B cell (primary cell): ENCODE data around the gene RSL1D1. TPM values are rescaled to one million over a fixed set of nuclear protein-coding genes. Genes with fewer than 3 reads are reported as not detected.

ENCODE experiments used
- ATAC-seq: fragments of 200-7000 bp; cut with Tn5 transposase; one replicate; pipeline ENCODE4 v1.10.0; 2021; ENCODE audit warnings: low read depth, mild to moderate bottlenecking, moderate number of reproducible peaks, moderate library complexity
- CTCF ChIA-PET: fragments of 350-600 bp; sonication (Branson Sonifier 250); formaldehyde crosslinking; loops from one replicate; lab custom pipeline; 2021; ENCODE audit warnings: antibody characterized with exemption, inconsistent platforms; lab: Charles Lee
- POLR2A ChIA-PET: fragments of 350-600 bp; sonication (Branson Sonifier 250); formaldehyde crosslinking; loops from one replicate; lab custom pipeline; 2021; ENCODE audit warnings: antibody characterized with exemption; lab: Charles Lee
- DNase-seq: peaks from one replicate; pipeline ENCODE4 v3.0.0; 2013
- H2AFZ ChIP-seq: 2 replicates; pipeline ENCODE4 v1.6.1; 2012; ENCODE audit warnings: mild to moderate bottlenecking, low read depth, low read length; ENCODE audit not compliant: insufficient read depth, poor library complexity, severe bottlenecking
- H3K27ac ChIP-seq, 2 donors: 1 replicate in 1 of 2; 2 replicates in 1 of 2; pipeline ENCODE4 v1.5.1; 2012 to 2013; ENCODE audit warnings: low read length in 2 of 2, mild to moderate bottlenecking in 2 of 2, moderate library complexity in 1 of 2
- H3K27me3 ChIP-seq, 4 experiments: fragments of 200-600 bp in 1 of 4; sonication (generic) in 1 of 4; replicated peaks in 1 of 4; 1 replicate in 2 of 4; 2 replicates in 2 of 4; pipeline versions ENCODE4 v1.6.1 to v1.7.0; 2013 to 2016; ENCODE audit warnings: low read length in 3 of 4, mild to moderate bottlenecking in 2 of 4, mixed read lengths in 1 of 4, moderate library complexity in 1 of 4; ENCODE audit not compliant: insufficient read depth in 4 of 4, control insufficient read depth in 3 of 4; ENCODE audit errors: control extremely low read depth in 1 of 4
- H3K36me3 ChIP-seq, 2 experiments: replicated peaks in 1 of 2; 1 replicate in 1 of 2; 2 replicates in 1 of 2; pipeline versions ENCODE4 v1.6.1 to v1.7.1; 2013; ENCODE audit warnings: low read length in 1 of 2; ENCODE audit not compliant: insufficient read depth in 2 of 2, control insufficient read depth in 1 of 2; ENCODE audit errors: control extremely low read depth in 1 of 2, extremely low read depth in 1 of 2
- H3K4me1 ChIP-seq, 2 donors: fragments of 200-600 bp in 1 of 2; sonication (generic) in 1 of 2; 1 replicate in 1 of 2; 2 replicates in 1 of 2; pipeline versions ENCODE4 v1.5.1 to v1.6.1; 2013 to 2017; ENCODE audit warnings: low read length in 2 of 2; ENCODE audit not compliant: control insufficient read depth in 2 of 2, insufficient read depth in 2 of 2
- H3K4me2 ChIP-seq: replicated peaks from 2 replicates; pipeline ENCODE3; 2012; ENCODE audit warnings: mild to moderate bottlenecking, low read depth, low read length; ENCODE audit not compliant: poor library complexity, severe bottlenecking
- H3K4me3 ChIP-seq, 5 experiments: fragments of 200-600 bp in 1 of 5; sonication (generic) in 1 of 5; 1 replicate in 3 of 5; 2 replicates in 2 of 5; pipeline versions ENCODE4 v1.5.1 to v1.7.0; 2011 to 2016; ENCODE audit warnings: low read length in 4 of 5, mild to moderate bottlenecking in 4 of 5, low read depth in 2 of 5, control low read depth in 1 of 5, moderate library complexity in 1 of 5; ENCODE audit not compliant: insufficient read depth in 1 of 5; ENCODE audit errors: control extremely low read depth in 1 of 5, extremely low read depth in 1 of 5
- H3K79me2 ChIP-seq: fragments of 200-600 bp; sonication (generic); one replicate; pipeline ENCODE4 v1.6.0; 2016; ENCODE audit warnings: low read length; ENCODE audit not compliant: control insufficient read depth, insufficient read depth
- H3K9ac ChIP-seq: fragments of 200-600 bp; sonication (generic); 2 replicates; pipeline ENCODE4 v1.6.1; 2017; ENCODE audit warnings: mild to moderate bottlenecking, low read length, moderate library complexity
- H3K9me3 ChIP-seq, 3 donors: one replicate each; pipeline versions ENCODE4 v1.6.1 to v1.7.1; 2013; ENCODE audit warnings: low read length in 2 of 3; ENCODE audit not compliant: control insufficient read depth in 2 of 3, insufficient read depth in 1 of 3; ENCODE audit errors: control extremely low read depth in 1 of 3
- H4K20me1 ChIP-seq: 2 replicates; pipeline ENCODE4 v1.6.0; 2012; ENCODE audit warnings: mild to moderate bottlenecking, low read length; ENCODE audit not compliant: insufficient read depth, control insufficient read depth, poor library complexity, severe bottlenecking
- H3K27ac Mint-ChIP-seq: one replicate; pipeline ENCODE4 v1.8.0; 2021; ENCODE audit warnings: mixed read lengths
- H3K27me3 Mint-ChIP-seq: one replicate; pipeline ENCODE4 v1.8.0; 2021; ENCODE audit warnings: mixed read lengths
- H3K4me1 Mint-ChIP-seq: one replicate; pipeline ENCODE4 v1.8.0; 2021; ENCODE audit warnings: mixed read lengths
- H3K4me3 Mint-ChIP-seq: one replicate; pipeline ENCODE4 v1.8.0; 2021; ENCODE audit warnings: mixed read lengths
- H3K9me3 Mint-ChIP-seq: one replicate; pipeline ENCODE4 v1.8.0; 2022; ENCODE audit warnings: mixed read lengths; ENCODE audit not compliant: insufficient read depth
- CTCF ChIP-seq: fragments of 200-600 bp; IDR thresholded peaks from one replicate; pipeline ENCODE4 v1.8.0; 2022; ENCODE audit warnings: antibody characterized with exemption, mild to moderate bottlenecking
- EZH2 ChIP-seq: IDR thresholded peaks from 2 replicates; pipeline ENCODE4 v1.6.1; 2012; ENCODE audit warnings: borderline replicate concordance, low read depth, mild to moderate bottlenecking, moderate library complexity, low read length; ENCODE audit not compliant: insufficient read depth, poor library complexity, severe bottlenecking
- WGBS: methylation state at CpG from one replicate; pipeline ENCODE4 v1.1.5; 2013; ENCODE audit warnings: missing lambda C conversion rate; ENCODE audit not compliant: insufficient coverage; 5-methylcytosine and 5-hydroxymethylcytosine counted together
- intact Hi-C: fragments of 100-400 bp; cut with micrococcal nuclease; formaldehyde crosslinking; loops from one replicate; pipeline ENCODE4 v1.10.0; 2022
- polyA plus RNA-seq: library from polyadenylated mRNA; depleted of rRNA; stranded (reverse); fragments of >200 nt; gene quantifications from 2 replicates; pipeline ENCODE4 v1.2.3, GENCODE V29; 2012
- total RNA-seq, 2 donors: library from RNA; stranded (reverse); fragments of 120-200 nt in 1 of 2; gene quantifications; 1 replicate in 1 of 2; 2 replicates in 1 of 2; pipeline versions ENCODE4 v1.2.3 to v1.2.4, GENCODE V29; 2013 to 2022

The RSL1D1 gene
- total and polyA plus RNA-seq, 2 donors (not counting 1 experiment from before 2014, with no cell fraction given), result 21.1 to 167 TPM

- no peak for ATAC-seq
- POLR2A ChIA-PET, result no interaction called here
- CTCF ChIA-PET, result no interaction called here
- peaks cover 10% of the 10 kb centered on the region for H3K4me1 Mint-ChIP-seq
- no peaks in the 10 kb centered on the region for H3K27me3 Mint-ChIP-seq
- H3K27me3 ChIP-seq, result no peaks in the 10 kb centered on the region
- H3K36me3 ChIP-seq, result peaks cover 0 to 86% of the 10 kb centered on the region in 2 experiments
- H3K9ac ChIP-seq, result no peak overlapping the region
- TF ChIP-seq EZH2, result no peak
- TF ChIP-seq CTCF, result no peak
- H3K9me3 ChIP-seq, result no peaks in the 10 kb centered on the region
- 100% methylated on average over 3 of the region's 4 CpGs for WGBS
- no peak overlapping the region for H3K27ac ChIP-seq
- no peaks in the 10 kb centered on the region for H3K9me3 Mint-ChIP-seq
- peaks cover 45% of the 10 kb centered on the region for H4K20me1 ChIP-seq
- peaks cover 55% of the 10 kb centered on the region for H3K79me2 ChIP-seq
- no peak overlapping the region for H3K4me3 ChIP-seq
- no peak overlapping the region for H3K27ac Mint-ChIP-seq
- intact Hi-C loops, result no loop called here
- no peak overlapping the region for H3K4me3 Mint-ChIP-seq
- no peak overlapping the region for H2AFZ ChIP-seq
- DNase-seq, result no peak
- H3K4me1 ChIP-seq, result no peaks in the 10 kb centered on the region
- no peak overlapping the region for H3K4me2 ChIP-seq
These were observed 6.8 kb downstream of the RSL1D1 start for GRCh38 chr16:11844499-11844898.

GRCh38 chr16:11843861-11844260 is 7.5 kb downstream of the RSL1D1 start:
- peaks cover 6% of the 10 kb centered on the region for H3K4me1 Mint-ChIP-seq
- H3K36me3 ChIP-seq, result peaks cover 0 to 87% of the 10 kb centered on the region in 2 experiments
- intact Hi-C loops, result no loop called here

More at GRCh38 chr16:11843861-11844260, 7.5 kb downstream of the RSL1D1 start:
- 97% methylated on average over 5 of the region's 5 CpGs for WGBS
- CTCF ChIA-PET, result no interaction called here
- H3K4me3 Mint-ChIP-seq, result no peak overlapping the region
- DNase-seq (no peak), ATAC-seq (no peak)
- no peaks in the 10 kb centered on the region for H3K9me3 Mint-ChIP-seq
- H3K9me3 ChIP-seq, result no peaks in the 10 kb centered on the region
- no peaks in the 10 kb centered on the region for H3K27me3 ChIP-seq
- H3K79me2 ChIP-seq, result peaks cover 48% of the 10 kb centered on the region
- no peak overlapping the region for H3K9ac ChIP-seq
- no peak overlapping the region for H3K4me3 ChIP-seq
- no peak overlapping the region for H2AFZ ChIP-seq
- no peak overlapping the region for H3K27ac ChIP-seq
- H3K27ac Mint-ChIP-seq, result no peak overlapping the region
- POLR2A ChIA-PET, result interaction anchor here (0.6 kb wide), 2 partner anchors 10 to 22 kb away, joined by 3 to 4 read pairs; no protein-coding TSS in a partner anchor
- peaks cover 45% of the 10 kb centered on the region for H4K20me1 ChIP-seq
- TF ChIP-seq CTCF, result no peak
- no peak for TF ChIP-seq EZH2
- H3K4me1 ChIP-seq, result no peaks in the 10 kb centered on the region
- H3K27me3 Mint-ChIP-seq, result no peaks in the 10 kb centered on the region
- no peak overlapping the region for H3K4me2 ChIP-seq
